IMR-90 (cell line): Measurements from ENCODE around the gene FAM20B. TPM values are rescaled to one million over a fixed set of nuclear protein-coding genes. Genes with fewer than 3 reads are reported as not detected.

ENCODE experiments used
- ATAC-seq: fragments of 200-7000 bp; cut with Tn5 transposase; 2 replicates; pipeline ENCODE4 v1.9.1; 2020; ENCODE audit warnings: low read depth, mild to moderate bottlenecking, moderate library complexity
- BruUV-seq: library from RNA; stranded (reverse); fragments of 400-500 nt; replicated peaks from 2 replicates; lab custom pipeline; 2021; lab: Mats Ljungman, UMichigan
- CTCF ChIA-PET: fragments of 300-600 bp; formaldehyde crosslinking; extraction: SDS; loops from one replicate; lab custom pipeline; 2021; ENCODE audit warnings: antibody characterized with exemption; lab: Yijun Ruan, JAX
- POLR2A ChIA-PET: fragments of 300-600 bp; sonication (Branson Sonifier 250); formaldehyde crosslinking; loops from one replicate; lab custom pipeline; 2022; ENCODE audit warnings: antibody characterized with exemption; ENCODE audit not compliant: unreplicated experiment; lab: Charles Lee
- DNase-seq: peaks from one replicate; pipeline ENCODE4 v3.0.0; 2013
- H2AFZ ChIP-seq: replicated peaks from 2 replicates; pipeline ENCODE3; 2013; ENCODE audit warnings: low read length, mild to moderate bottlenecking; ENCODE audit not compliant: poor library complexity
- H2AK5ac ChIP-seq: 2 replicates; pipeline ENCODE4 v1.6.1; 2013; ENCODE audit warnings: low read depth, low read length, inconsistent platforms
- H2AK9ac ChIP-seq: replicated peaks from 2 replicates; pipeline ENCODE3; 2013; ENCODE audit warnings: mild to moderate bottlenecking, low read depth, low read length, moderate library complexity; ENCODE audit not compliant: poor library complexity
- H2BK120ac ChIP-seq: 2 replicates; pipeline ENCODE4 v1.6.1; 2013; ENCODE audit warnings: low read depth, low read length, inconsistent platforms
- H2BK15ac ChIP-seq: 3 replicates; pipeline ENCODE4 v1.6.1; 2013; ENCODE audit warnings: low read depth, low read length, inconsistent platforms
- H2BK20ac ChIP-seq: 2 replicates; pipeline ENCODE4 v1.6.1; 2013; ENCODE audit warnings: low read depth, mild to moderate bottlenecking, inconsistent platforms, low read length, moderate library complexity
- H2BK5ac ChIP-seq: 2 replicates; pipeline ENCODE4 v1.6.1; 2013; ENCODE audit warnings: mild to moderate bottlenecking, low read depth, low read length, inconsistent platforms; ENCODE audit not compliant: poor library complexity, severe bottlenecking
- H3K14ac ChIP-seq: replicated peaks from 2 replicates; pipeline ENCODE4 v1.6.1; 2013; ENCODE audit warnings: low read depth, low read length, inconsistent platforms
- H3K18ac ChIP-seq: 2 replicates; pipeline ENCODE4 v1.6.1; 2013; ENCODE audit warnings: low read depth, low read length, control low read depth
- H3K23ac ChIP-seq: 2 replicates; pipeline ENCODE4 v1.6.1; 2013; ENCODE audit warnings: low read depth, low read length, inconsistent platforms
- H3K27ac ChIP-seq: 2 replicates; pipeline ENCODE4 v1.5.1; 2013; ENCODE audit warnings: mild to moderate bottlenecking, control low read depth, low read length; ENCODE audit not compliant: insufficient read depth
- H3K27me3 ChIP-seq: 2 replicates; pipeline ENCODE4 v1.6.1; 2013; ENCODE audit warnings: low read length; ENCODE audit not compliant: control insufficient read depth, insufficient read depth
- H3K36me3 ChIP-seq: 2 replicates; pipeline ENCODE4 v1.6.1; 2013; ENCODE audit warnings: low read length, mixed read lengths; ENCODE audit not compliant: control insufficient read depth, insufficient read depth
- H3K4ac ChIP-seq: 2 replicates; pipeline ENCODE4 v1.6.1; 2013; ENCODE audit warnings: low read depth, low read length, inconsistent platforms
- H3K4me1 ChIP-seq: 2 replicates; pipeline ENCODE4 v1.6.1; 2013; ENCODE audit warnings: low read length, mixed read lengths; ENCODE audit not compliant: control insufficient read depth, insufficient read depth
- H3K4me2 ChIP-seq: 2 replicates; pipeline ENCODE4 v1.6.1; 2013; ENCODE audit warnings: low read depth, mild to moderate bottlenecking, control low read depth, low read length, moderate library complexity
- H3K4me3 ChIP-seq: 2 replicates; pipeline ENCODE4 v1.5.1; 2013; ENCODE audit warnings: low read depth, mild to moderate bottlenecking, control low read depth, low read length, moderate library complexity; ENCODE audit not compliant: insufficient read depth
- H3K56ac ChIP-seq: 2 replicates; pipeline ENCODE4 v1.6.1; 2013; ENCODE audit warnings: low read length, inconsistent platforms; ENCODE audit not compliant: insufficient read depth; ENCODE audit errors: extremely low read depth
- H3K79me1 ChIP-seq, 2 experiments: 2 replicates each; pipeline ENCODE4 v1.6.1; 2013; ENCODE audit warnings: low read length in 2 of 2, inconsistent platforms in 1 of 2, low read depth in 1 of 2
- H3K9ac ChIP-seq: 2 replicates; pipeline ENCODE4 v1.6.1; 2013; ENCODE audit warnings: low read depth, low read length, control low read depth
- H3K9me1 ChIP-seq: 2 replicates; pipeline ENCODE4 v1.6.1; 2013; ENCODE audit warnings: low read length, inconsistent platforms; ENCODE audit not compliant: insufficient read depth
- H3K9me3 ChIP-seq: 2 replicates; pipeline ENCODE4 v1.6.1; 2013; ENCODE audit warnings: low read length; ENCODE audit not compliant: control insufficient read depth, insufficient read depth
- H4K20me1 ChIP-seq: 2 replicates; pipeline ENCODE4 v1.6.1; 2013; ENCODE audit warnings: low read length, inconsistent platforms; ENCODE audit not compliant: insufficient read depth
- H4K5ac ChIP-seq: 2 replicates; pipeline ENCODE4 v1.6.1; 2013; ENCODE audit warnings: mild to moderate bottlenecking, low read depth, low read length, control low read depth
- H4K8ac ChIP-seq, 2 experiments: 2 replicates each; pipeline ENCODE4 v1.6.1; 2013; ENCODE audit warnings: low read depth in 2 of 2, low read length in 2 of 2, control low read depth in 1 of 2, inconsistent platforms in 1 of 2
- H4K91ac ChIP-seq: 2 replicates; pipeline ENCODE4 v1.6.1; 2013; ENCODE audit warnings: low read depth, low read length, inconsistent platforms; ENCODE audit not compliant: insufficient read depth
- CEBPB ChIP-seq: IDR thresholded peaks from 2 replicates; pipeline ENCODE4 v1.6.1; 2012; ENCODE audit warnings: low read depth, low read length, improper control_type of control experiment
- CHD1 ChIP-seq: IDR thresholded peaks from 2 replicates; pipeline ENCODE4 v1.6.1; 2012; ENCODE audit warnings: low read depth, low read length, improper control_type of control experiment
- ELK1 ChIP-seq: fragments of 150-350 bp; IDR thresholded peaks from 2 replicates; pipeline ENCODE4 v1.6.1; 2016; ENCODE audit warnings: low read depth, mild to moderate bottlenecking, low read length, moderate library complexity, borderline replicate concordance
- FOS ChIP-seq: fragments of 150-350 bp; IDR thresholded peaks from 2 replicates; pipeline ENCODE4 v1.6.1; 2016; ENCODE audit warnings: low read depth, low read length
- MAFK ChIP-seq: IDR thresholded peaks from 2 replicates; pipeline ENCODE4 v1.6.1; 2012; ENCODE audit warnings: low read depth, low read length, improper control_type of control experiment
- MAZ ChIP-seq: IDR thresholded peaks from 2 replicates; pipeline ENCODE4 v1.6.1; 2012; ENCODE audit warnings: low read depth, mild to moderate bottlenecking, low read length, improper control_type of control experiment, moderate library complexity, borderline replicate concordance
- MXI1 ChIP-seq: IDR thresholded peaks from 2 replicates; pipeline ENCODE4 v1.6.1; 2012; ENCODE audit warnings: low read depth, mild to moderate bottlenecking, low read length, moderate library complexity, borderline replicate concordance
- NFE2L2 ChIP-seq: fragments of 150-350 bp; IDR thresholded peaks from 2 replicates; pipeline ENCODE4 v1.6.1; 2016; ENCODE audit warnings: low read depth, mild to moderate bottlenecking, low read length
- RAD21 ChIP-seq: IDR thresholded peaks from 2 replicates; pipeline ENCODE4 v1.6.1; 2012; ENCODE audit warnings: low read length, improper control_type of control experiment
- RCOR1 ChIP-seq: IDR thresholded peaks from 2 replicates; pipeline ENCODE4 v1.6.1; 2012; ENCODE audit warnings: mild to moderate bottlenecking, low read length, improper control_type of control experiment; ENCODE audit not compliant: insufficient replicate concordance
- SMC3 ChIP-seq: fragments of 150-350 bp; IDR thresholded peaks from 2 replicates; pipeline ENCODE4 v1.6.1; 2016; ENCODE audit warnings: low read depth, mild to moderate bottlenecking, antibody characterized with exemption, low read length, moderate library complexity
- WGBS, 2 experiments: methylation state at CpG; one replicate each; pipeline versions ENCODE4 v1.1.5 to v1.1.7; 2013; ENCODE audit warnings: missing lambda C conversion rate in 2 of 2; ENCODE audit not compliant: insufficient read length in 1 of 2; ENCODE audit errors: extremely low coverage in 2 of 2; 5-methylcytosine and 5-hydroxymethylcytosine counted together
- dilution Hi-C: fragments of 300-500 bp; cut with HindIII; formaldehyde crosslinking; loops from one replicate; pipeline ENCODE4 v1.14.3; 2018; ENCODE audit warnings: low sequenced_read_pairs; ENCODE audit not compliant: unreplicated experiment
- in situ Hi-C: fragments of 300-500 bp; cut with MboI; formaldehyde crosslinking; loops from 3 replicates; pipeline ENCODE4 v1.14.3; 2019; ENCODE audit warnings: low sequenced_read_pairs, inconsistent platforms, mixed read lengths
- intact Hi-C: fragments of 100-400 bp; cut with micrococcal nuclease; formaldehyde crosslinking; loops from 2 replicates; pipeline ENCODE4 v1.10.0; 2022
- polyA plus RNA-seq, 3 experiments: library from polyadenylated mRNA; depleted of rRNA; stranded (reverse); fragments of >200 nt; gene quantifications; 2 replicates each; pipeline ENCODE4 v1.2.3, GENCODE V29; 2012; ENCODE audit warnings: low replicate concordance in 1 of 3
- total RNA-seq: library from RNA; depleted of rRNA; stranded (reverse); fragments of >200 nt; gene quantifications from 2 replicates; pipeline ENCODE4 v1.2.3, GENCODE V29; 2012
- TF ChIP-seq, protein P1 (sequence below): fragments of 150-350 bp; IDR thresholded peaks from 2 replicates; pipeline ENCODE4 v1.6.1; 2017; ENCODE audit warnings: mild to moderate bottlenecking, antibody characterized with exemption, low read length, low read depth
- TF ChIP-seq, protein P2 (sequence below): conservative IDR thresholded peaks from 2 replicates; pipeline ENCODE4 v1.5.1; 2012; ENCODE audit warnings: mild to moderate bottlenecking, low read depth, low read length, improper control_type of control experiment

The FAM20B gene
- total and polyA plus RNA-seq, 2 of the 4 experiments (the other 2 are of a cell fraction): 17.1 to 38.4 TPM

- dilution Hi-C loops: no loop called here
- DNase-seq: no peak
- Histone ChIP-seq H3K27me3 (no peaks in the 10 kb centered on the region), H3K56ac (no peak overlapping the region), H4K20me1 (peaks cover 12% of the 10 kb centered on the region), H3K14ac (no peak overlapping the region), H4K5ac (no peak overlapping the region), H3K27ac (no peak overlapping the region), H2AFZ (no peak overlapping the region), H3K9me3 (no peaks in the 10 kb centered on the region), H4K91ac (no peak overlapping the region), H3K4me3 (no peak overlapping the region), H2AK5ac (no peak overlapping the region), H3K4ac (no peak overlapping the region), H3K4me1 (peaks cover 5% of the 10 kb centered on the region), H2AK9ac (no peak overlapping the region), H3K79me1 (peaks cover 27 to 44% of the 10 kb centered on the region in 2 experiments), H2BK20ac (no peak overlapping the region), H3K9me1 (peaks cover 11% of the 10 kb centered on the region; the same call in 1 of the 2 replicates), H2BK120ac (no peak overlapping the region), H2BK5ac (no peak overlapping the region), H3K4me2 (no peak overlapping the region), H3K36me3 (no peaks in the 10 kb centered on the region), H3K23ac (no peak overlapping the region), H2BK15ac (no peak overlapping the region), H3K9ac (no peak overlapping the region), H4K8ac (no peak overlapping the region), H3K18ac (no peak overlapping the region)
- CTCF ChIA-PET: no interaction called here
- 100% methylated on average over 3 of the region's 5 CpGs; no CpG with 5 or more reads in 1 of the 2 experiments for WGBS, 2 experiments
- TF ChIP-seq ELK1 (no peak), SMC3 (no peak), RAD21 (no peak), FOS (no peak), RCOR1 (no peak), CEBPB (no peak), MXI1 (no peak), CHD1 (no peak), NFE2L2 (no peak), MAFK (no peak), MAZ (no peak)
- TF ChIP-seq, protein P1, sequence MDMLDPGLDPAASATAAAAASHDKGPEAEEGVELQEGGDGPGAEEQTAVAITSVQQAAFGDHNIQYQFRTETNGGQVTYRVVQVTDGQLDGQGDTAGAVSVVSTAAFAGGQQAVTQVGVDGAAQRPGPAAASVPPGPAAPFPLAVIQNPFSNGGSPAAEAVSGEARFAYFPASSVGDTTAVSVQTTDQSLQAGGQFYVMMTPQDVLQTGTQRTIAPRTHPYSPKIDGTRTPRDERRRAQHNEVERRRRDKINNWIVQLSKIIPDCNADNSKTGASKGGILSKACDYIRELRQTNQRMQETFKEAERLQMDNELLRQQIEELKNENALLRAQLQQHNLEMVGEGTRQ: no peak
- TF ChIP-seq, protein P2, sequence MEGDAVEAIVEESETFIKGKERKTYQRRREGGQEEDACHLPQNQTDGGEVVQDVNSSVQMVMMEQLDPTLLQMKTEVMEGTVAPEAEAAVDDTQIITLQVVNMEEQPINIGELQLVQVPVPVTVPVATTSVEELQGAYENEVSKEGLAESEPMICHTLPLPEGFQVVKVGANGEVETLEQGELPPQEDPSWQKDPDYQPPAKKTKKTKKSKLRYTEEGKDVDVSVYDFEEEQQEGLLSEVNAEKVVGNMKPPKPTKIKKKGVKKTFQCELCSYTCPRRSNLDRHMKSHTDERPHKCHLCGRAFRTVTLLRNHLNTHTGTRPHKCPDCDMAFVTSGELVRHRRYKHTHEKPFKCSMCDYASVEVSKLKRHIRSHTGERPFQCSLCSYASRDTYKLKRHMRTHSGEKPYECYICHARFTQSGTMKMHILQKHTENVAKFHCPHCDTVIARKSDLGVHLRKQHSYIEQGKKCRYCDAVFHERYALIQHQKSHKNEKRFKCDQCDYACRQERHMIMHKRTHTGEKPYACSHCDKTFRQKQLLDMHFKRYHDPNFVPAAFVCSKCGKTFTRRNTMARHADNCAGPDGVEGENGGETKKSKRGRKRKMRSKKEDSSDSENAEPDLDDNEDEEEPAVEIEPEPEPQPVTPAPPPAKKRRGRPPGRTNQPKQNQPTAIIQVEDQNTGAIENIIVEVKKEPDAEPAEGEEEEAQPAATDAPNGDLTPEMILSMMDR: no peak
- no peak for ATAC-seq
- POLR2A ChIA-PET: no interaction called here
- no TSS peak for BruUV-seq
- intact Hi-C loops: no loop called here
- in situ Hi-C loops: no loop called here
Observed at GRCh38 chr1:179043907-179044306, 18.2 kb downstream of the FAM20B start.
